Effector memory CD4-positive, alpha-beta T cell (primary cell): ENCODE data around the gene ABHD4.
A peak's percentile ranks its signal among the peaks of the same experiment; 100 is the strongest.

Experiments
- DNase-seq, 3 donors: peaks; one replicate each; pipeline ENCODE4 v3.0.0-alpha.2; 2020
- H3K27ac ChIP-seq: 2 replicates; pipeline ENCODE4 v1.7.0; 2013; ENCODE audit warnings: mild to moderate bottlenecking, low read length, moderate library complexity; ENCODE audit not compliant: insufficient read depth, poor library complexity, severe bottlenecking
- H3K27me3 ChIP-seq: replicated peaks from 2 replicates; pipeline ENCODE4 v1.7.0; 2013; ENCODE audit warnings: mild to moderate bottlenecking, low read length; ENCODE audit not compliant: insufficient read depth, control insufficient read depth, poor library complexity, severe bottlenecking
- H3K36me3 ChIP-seq: 2 replicates; pipeline ENCODE4 v1.7.0; 2013; ENCODE audit warnings: mild to moderate bottlenecking, low read length, moderate library complexity; ENCODE audit not compliant: control insufficient read depth, insufficient read depth
- H3K4me1 ChIP-seq: 2 replicates; pipeline ENCODE4 v1.7.0; 2013; ENCODE audit warnings: low read length, mild to moderate bottlenecking; ENCODE audit not compliant: control insufficient read depth, insufficient read depth, poor library complexity, severe bottlenecking
- H3K4me3 ChIP-seq: 2 replicates; pipeline ENCODE4 v1.7.0; 2013; ENCODE audit warnings: low read length, low read depth, mild to moderate bottlenecking; ENCODE audit not compliant: insufficient read depth, poor library complexity, severe bottlenecking
- H3K9me3 ChIP-seq: 2 replicates; pipeline ENCODE4 v1.7.0; 2013; ENCODE audit warnings: mild to moderate bottlenecking, low read length, moderate library complexity; ENCODE audit not compliant: control insufficient read depth

ABHD4 gene

DNA sequence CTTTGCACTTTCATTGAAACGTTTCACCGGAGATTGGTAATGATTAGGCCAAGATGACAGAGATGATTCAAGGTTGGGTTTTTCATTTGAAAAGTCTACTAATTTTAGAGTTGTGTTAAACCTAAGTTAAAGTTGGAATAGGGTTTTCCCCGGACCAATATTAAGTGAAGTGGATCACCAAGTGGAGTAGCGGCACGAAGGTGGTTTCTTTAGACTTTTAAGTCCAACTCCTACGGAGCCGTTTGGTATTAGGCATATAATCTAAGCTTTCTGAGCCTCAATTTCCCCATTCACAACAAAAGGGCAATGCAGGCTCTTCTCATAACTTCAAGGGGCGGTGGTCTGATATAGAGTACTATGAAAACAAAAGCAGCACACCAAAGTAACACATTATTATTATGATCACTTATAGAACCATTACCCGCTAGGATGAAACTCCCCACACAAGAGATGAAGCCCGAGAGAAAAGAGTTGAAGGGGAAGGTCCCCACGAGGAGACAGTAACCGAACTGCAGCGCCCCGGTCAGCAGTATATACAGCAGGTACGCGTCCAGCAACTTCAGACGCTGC lies 9.5 kb upstream of the ABHD4 start:
- DNase-seq: no peak
- H3K4me1 ChIP-seq: peaks cover 16% of the 10 kb centered on the region
- no peaks in the 10 kb centered on the region for H3K9me3 ChIP-seq
- H3K27ac ChIP-seq: peak overlapping the region; percentile 95
- no peaks in the 10 kb centered on the region for H3K36me3 ChIP-seq
- H3K27me3 ChIP-seq: no peaks in the 10 kb centered on the region
- H3K4me3 ChIP-seq: peak overlapping the region; percentile 72

DNA sequence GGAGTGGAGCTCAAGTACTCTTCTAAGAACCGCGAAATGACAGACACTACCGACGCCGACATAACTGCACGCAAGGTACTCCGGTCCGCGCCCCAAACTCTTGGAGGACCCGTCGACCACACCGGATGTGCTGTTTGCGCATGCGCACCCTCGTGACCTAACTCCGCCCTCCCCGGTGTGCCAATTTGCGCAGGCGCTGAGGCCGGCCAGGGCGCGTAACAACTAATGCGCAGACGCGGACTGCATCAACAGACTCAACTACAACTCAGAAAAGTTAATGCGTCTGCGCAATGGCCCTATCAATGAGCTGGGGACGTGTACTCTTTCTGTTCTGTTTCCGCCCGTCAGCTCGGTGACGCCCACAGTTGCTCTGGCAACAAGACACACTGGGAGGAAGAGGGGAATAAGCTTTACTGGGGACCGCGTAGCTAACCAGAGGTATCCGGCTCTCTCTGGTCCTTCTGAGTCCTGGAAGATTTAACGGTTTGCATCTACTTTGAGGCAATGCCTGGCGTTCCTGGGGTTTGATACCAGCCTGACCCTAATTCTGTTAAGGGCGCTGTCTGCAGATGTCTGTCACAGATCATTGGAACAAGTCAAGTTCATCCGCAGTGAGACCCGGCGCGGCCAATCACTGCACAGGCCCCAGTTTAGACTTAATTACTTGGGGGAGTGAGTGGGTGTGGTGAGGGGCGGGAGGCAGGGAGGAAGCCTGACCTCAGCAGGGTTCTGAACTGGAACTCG lies 8.8 kb upstream of the ABHD4 start, which contains the start of gene DAD1:
Gene DAD1 (minus strand): TSS at position 129 of the 744 bp plus-strand sequence. CDS start 67 bp downstream, at position 62.
- H3K4me1 ChIP-seq: peaks cover 16% of the 10 kb centered on the region
- H3K27ac ChIP-seq: peak within 1 kb of the TSS; percentile 95
- peak within 1 kb of the TSS; percentile 72 for H3K4me3 ChIP-seq
- H3K36me3 ChIP-seq: no peaks in the 10 kb centered on the region
- H3K9me3 ChIP-seq: no peaks in the 10 kb centered on the region
- H3K27me3 ChIP-seq: no peaks in the 10 kb centered on the region
- DNase-seq: peak; percentile 99 to 100 (median 99)

DNA sequence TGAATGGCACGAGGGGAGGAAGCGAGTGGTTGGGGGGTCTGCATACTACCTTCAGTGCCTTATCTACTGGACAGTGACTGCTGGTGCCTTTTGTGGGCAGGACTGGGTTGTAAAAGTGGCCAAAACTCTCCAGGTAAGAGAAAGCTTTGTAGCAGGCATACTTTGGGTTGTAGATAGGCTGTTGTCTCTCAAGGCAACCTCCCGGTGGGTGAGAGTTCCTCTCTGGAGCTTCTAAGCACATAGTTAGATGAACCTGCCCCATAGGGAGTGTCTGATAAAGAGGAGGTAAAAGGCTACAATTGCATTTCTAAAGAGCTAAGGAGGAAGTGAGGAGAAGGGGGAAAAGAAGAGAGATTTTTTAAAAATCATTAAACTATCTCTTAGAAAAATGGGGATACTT lies 4.9 kb upstream of the ABHD4 start:
- H3K9me3 ChIP-seq: no peaks in the 10 kb centered on the region

DNA sequence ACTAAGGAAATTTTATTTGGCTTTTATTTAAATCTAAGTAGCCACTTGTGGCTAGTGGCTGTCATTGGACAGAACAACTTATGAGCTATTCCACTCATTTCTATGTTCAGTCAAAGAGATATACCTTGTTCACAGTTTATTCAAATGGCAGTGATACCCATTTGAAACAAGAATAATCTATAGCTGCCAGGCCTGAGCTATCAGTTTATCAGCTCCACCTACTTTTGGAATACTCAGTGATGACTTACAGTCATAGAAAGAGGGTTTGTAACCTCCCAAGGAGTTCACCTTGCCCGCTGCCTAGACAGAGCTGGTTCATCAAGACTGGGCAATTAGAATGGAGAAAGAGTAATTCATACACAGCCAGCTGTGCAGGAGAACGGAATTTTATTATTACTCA lies 4.5 kb upstream of the ABHD4 start:
- H3K9me3 ChIP-seq: no peaks in the 10 kb centered on the region
- H3K27me3 ChIP-seq: no peaks in the 10 kb centered on the region
- no peak overlapping the region for H3K27ac ChIP-seq
- no peak overlapping the region for H3K4me3 ChIP-seq
- peaks cover 5% of the 10 kb centered on the region for H3K4me1 ChIP-seq
- no peak for DNase-seq
- H3K36me3 ChIP-seq: no peaks in the 10 kb centered on the region

More for the DNA sequence above, 4.9 kb upstream of the ABHD4 start:
- H3K27me3 ChIP-seq: no peaks in the 10 kb centered on the region
- peaks cover 4% of the 10 kb centered on the region for H3K4me1 ChIP-seq
- no peak overlapping the region for H3K4me3 ChIP-seq
- H3K36me3 ChIP-seq: no peaks in the 10 kb centered on the region
- no peak overlapping the region for H3K27ac ChIP-seq
- DNase-seq: no peak

DNA sequence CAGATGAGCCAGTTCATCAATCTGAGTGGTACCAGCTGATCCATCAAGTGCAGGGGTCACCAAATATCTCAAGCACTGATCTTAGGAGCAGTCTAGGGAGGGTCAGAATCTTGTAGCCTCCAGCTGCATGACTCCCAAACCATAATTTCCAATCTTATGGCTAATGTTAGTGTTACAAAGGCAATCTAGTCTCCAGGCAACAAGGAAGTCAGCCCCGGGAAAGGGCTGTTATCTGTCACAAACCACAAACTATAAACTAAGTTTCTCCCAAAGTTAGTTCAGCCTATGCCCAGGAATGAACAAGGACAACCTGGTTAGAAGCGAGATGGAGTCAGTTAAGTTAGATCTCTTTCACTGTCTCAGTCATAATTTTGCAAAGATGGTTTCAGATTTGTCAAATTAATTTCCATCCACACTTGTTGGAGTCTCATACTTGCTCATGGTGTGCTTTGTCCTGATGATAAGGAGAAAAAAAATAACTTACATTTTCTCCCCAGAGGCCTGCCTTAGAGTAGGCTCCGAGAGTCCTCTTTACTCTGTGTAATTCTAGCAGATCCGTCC lies 3.9 kb upstream of the ABHD4 start:
- H3K36me3 ChIP-seq: no peaks in the 10 kb centered on the region
- H3K9me3 ChIP-seq: no peaks in the 10 kb centered on the region
- H3K27me3 ChIP-seq: no peaks in the 10 kb centered on the region
- H3K27ac ChIP-seq: no peak overlapping the region
- peaks cover 8% of the 10 kb centered on the region for H3K4me1 ChIP-seq
- H3K4me3 ChIP-seq: no peak overlapping the region
- no peak for DNase-seq

DNA sequence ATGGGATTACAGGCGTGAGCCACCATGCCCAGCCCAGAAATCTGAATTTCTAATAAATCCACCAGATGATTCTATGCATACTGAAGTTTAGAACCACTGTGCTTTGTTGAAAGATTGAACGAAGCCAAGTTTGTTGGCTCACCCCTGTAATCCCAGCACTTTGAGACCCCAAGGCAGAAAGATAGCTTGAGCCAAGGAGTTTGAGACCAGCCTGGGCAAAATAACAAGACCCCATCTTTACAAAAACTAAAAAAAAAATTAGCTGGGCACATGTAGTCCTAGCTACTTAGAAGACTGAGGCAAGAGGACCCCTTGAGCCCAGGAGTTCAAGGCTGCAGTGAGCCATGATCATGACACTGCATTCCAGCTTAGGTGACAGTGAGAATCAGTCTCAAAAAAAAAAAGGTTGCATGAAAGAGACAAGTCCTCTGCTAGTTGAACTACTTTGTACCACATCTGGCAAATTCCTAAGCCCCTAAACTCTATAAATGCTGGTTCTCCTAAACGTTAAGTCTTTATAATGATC lies 1.7 kb upstream of the ABHD4 start:
- no peaks in the 10 kb centered on the region for H3K27me3 ChIP-seq
- no peak overlapping the region for H3K27ac ChIP-seq
- no peak overlapping the region for H3K4me3 ChIP-seq
- no peaks in the 10 kb centered on the region for H3K36me3 ChIP-seq
- peaks cover 10% of the 10 kb centered on the region for H3K4me1 ChIP-seq
- no peak for DNase-seq
- H3K9me3 ChIP-seq: no peaks in the 10 kb centered on the region

DNA sequence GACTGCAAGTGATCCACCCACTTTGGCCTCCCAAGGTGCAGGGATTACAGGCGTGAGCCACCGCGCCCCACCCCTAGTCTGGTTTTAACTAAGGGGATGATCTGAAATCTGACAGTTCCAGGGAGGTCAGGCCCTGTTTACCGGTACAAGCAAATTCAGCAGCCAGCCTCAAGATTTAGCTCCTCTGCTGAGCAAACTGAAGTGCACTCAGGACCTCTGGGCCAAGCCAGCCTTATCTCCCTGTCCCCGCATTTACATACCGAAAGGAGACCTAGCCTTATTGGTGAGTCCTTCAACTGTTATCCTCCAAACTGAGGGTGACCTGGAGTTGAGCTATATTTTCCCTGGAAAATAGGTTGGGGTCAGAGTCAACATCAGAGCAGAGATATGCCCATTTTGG lies 835 bp upstream of the ABHD4 start:
- Histone ChIP-seq H3K4me3 (no peak overlapping the region), H3K36me3 (peaks cover 8% of the 10 kb centered on the region), H3K27ac (no peak overlapping the region), H3K9me3 (no peaks in the 10 kb centered on the region), H3K4me1 (peaks cover 10% of the 10 kb centered on the region), H3K27me3 (no peaks in the 10 kb centered on the region)
- DNase-seq: no peak

DNA sequence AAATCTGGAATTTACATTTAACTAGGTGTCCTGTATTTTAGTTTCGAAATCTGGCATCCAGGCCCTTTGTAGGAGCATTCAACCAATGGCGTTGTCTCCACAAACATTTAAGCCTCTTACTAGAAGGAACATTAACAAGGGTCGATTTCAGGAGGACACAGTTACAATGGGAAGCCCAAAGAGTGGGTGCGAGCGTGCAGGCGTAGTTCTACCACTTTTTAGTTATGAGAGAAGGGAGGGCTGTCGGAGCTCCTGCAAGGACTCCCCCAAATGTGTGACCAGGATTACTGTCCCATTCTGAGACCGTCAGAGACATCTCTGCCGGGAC lies 365 bp upstream of the ABHD4 start:
- no peaks in the 10 kb centered on the region for H3K27me3 ChIP-seq
- peak overlapping the region; percentile 80 for H3K4me3 ChIP-seq
- DNase-seq: no peak
- peaks cover 10% of the 10 kb centered on the region for H3K36me3 ChIP-seq
- H3K27ac ChIP-seq: peak overlapping the region; percentile 66
- no peaks in the 10 kb centered on the region for H3K9me3 ChIP-seq
- H3K4me1 ChIP-seq: peaks cover 10% of the 10 kb centered on the region

DNA sequence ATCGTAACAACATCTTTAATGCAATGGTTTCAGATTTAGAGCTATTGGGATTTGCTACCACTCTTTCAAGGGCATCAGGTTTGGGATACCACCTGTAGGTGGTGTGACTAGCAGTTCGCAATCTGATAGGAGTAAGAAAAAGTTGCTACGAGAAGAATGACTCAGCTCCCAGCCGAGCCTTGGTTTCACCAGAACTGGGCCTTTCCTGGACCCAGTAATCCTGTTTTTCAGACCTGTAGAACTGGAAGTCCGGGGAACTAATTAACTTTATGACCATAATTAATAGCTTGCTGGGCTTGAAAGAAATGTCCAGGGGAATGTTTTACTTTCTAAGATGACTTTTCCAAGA lies 770 bp downstream of the ABHD4 start:
- Histone ChIP-seq H3K4me1 (peaks cover 10% of the 10 kb centered on the region), H3K27ac (peak overlapping the region; percentile 66), H3K4me3 (peak overlapping the region; percentile 80), H3K9me3 (no peaks in the 10 kb centered on the region), H3K36me3 (peaks cover 18% of the 10 kb centered on the region), H3K27me3 (no peaks in the 10 kb centered on the region)
- peak in 1 of 3 donors; percentile 8 for DNase-seq

DNA sequence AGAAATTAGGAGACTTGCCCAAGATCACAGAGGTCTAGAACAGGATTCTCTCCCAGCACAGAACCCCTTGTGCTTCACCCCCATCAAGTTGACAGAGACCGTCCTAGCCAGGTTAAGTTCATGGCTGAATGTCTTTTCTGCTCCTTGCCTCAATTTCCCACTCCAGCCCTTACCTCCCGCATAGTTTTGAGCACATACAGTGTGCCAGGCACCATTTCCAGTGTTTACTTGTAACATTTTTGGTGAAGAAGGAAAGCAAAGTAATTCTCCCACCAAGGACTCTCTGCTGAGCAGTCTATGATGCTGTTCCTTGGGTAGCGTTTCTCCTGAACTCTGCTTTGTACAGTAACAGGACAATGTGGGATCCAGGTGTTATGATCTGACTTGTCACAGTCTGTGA lies 1.2 kb downstream of the ABHD4 start:
- H3K9me3 ChIP-seq: no peaks in the 10 kb centered on the region
- peaks cover 20% of the 10 kb centered on the region for H3K36me3 ChIP-seq
- no peaks in the 10 kb centered on the region for H3K27me3 ChIP-seq
- no peak for DNase-seq
- H3K27ac ChIP-seq: no peak overlapping the region
- no peak overlapping the region for H3K4me3 ChIP-seq
- H3K4me1 ChIP-seq: peaks cover 10% of the 10 kb centered on the region
